Cardiac fibroblast (primary cell): Measurements from ENCODE around the gene HPCA.

Source experiments
- DNase-seq, 2 donors: peaks; one replicate each; pipeline versions ENCODE4 v3.0.0 to v3.0.0-alpha.2; 2010; ENCODE audit warnings: low read depth in 2 of 2
- H3K4me3 ChIP-seq, 2 donors: replicated peaks in 1 of 2; 1 replicate in 1 of 2; 2 replicates in 1 of 2; pipeline ENCODE4 v1.5.1; 2011; ENCODE audit warnings: low read depth in 2 of 2, low read length in 2 of 2, mild to moderate bottlenecking in 2 of 2, moderate library complexity in 1 of 2
- TF ChIP-seq, protein P1 (sequence below): IDR thresholded peaks from one replicate; pipeline ENCODE4 v1.5.1; 2011; ENCODE audit warnings: low read depth, mild to moderate bottlenecking, low read length, inconsistent platforms

HPCA gene

GRCh38 chr1:32917521-32917920, 31.2 kb downstream of the HPCA start:
- TF ChIP-seq, protein P1, sequence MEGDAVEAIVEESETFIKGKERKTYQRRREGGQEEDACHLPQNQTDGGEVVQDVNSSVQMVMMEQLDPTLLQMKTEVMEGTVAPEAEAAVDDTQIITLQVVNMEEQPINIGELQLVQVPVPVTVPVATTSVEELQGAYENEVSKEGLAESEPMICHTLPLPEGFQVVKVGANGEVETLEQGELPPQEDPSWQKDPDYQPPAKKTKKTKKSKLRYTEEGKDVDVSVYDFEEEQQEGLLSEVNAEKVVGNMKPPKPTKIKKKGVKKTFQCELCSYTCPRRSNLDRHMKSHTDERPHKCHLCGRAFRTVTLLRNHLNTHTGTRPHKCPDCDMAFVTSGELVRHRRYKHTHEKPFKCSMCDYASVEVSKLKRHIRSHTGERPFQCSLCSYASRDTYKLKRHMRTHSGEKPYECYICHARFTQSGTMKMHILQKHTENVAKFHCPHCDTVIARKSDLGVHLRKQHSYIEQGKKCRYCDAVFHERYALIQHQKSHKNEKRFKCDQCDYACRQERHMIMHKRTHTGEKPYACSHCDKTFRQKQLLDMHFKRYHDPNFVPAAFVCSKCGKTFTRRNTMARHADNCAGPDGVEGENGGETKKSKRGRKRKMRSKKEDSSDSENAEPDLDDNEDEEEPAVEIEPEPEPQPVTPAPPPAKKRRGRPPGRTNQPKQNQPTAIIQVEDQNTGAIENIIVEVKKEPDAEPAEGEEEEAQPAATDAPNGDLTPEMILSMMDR: no peak
- no peak overlapping the region for H3K4me3 ChIP-seq
- no peak for DNase-seq

DNA sequence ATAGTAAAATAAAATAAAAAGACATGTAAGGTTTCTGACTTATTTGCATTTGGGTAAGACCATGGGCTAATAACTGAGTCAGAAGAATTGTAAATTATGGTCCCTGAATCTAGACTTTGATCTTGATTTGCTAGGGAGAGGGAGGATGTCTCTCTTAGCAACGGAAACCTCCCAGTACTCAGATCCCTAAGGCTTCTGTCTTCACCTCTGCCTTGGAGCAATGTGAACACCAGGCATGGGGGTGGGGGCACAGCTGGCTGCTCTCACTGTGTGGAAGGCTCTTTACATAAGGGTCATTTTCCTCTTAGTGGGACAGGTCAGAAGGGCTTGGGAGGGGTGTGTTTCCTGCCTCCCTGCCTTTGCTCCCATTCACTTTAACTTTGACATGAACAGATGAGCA, 31.9 kb downstream of the HPCA start:
- H3K4me3 ChIP-seq: no peak overlapping the region
- DNase-seq: no peak
- TF ChIP-seq, protein P1: no peak

DNA sequence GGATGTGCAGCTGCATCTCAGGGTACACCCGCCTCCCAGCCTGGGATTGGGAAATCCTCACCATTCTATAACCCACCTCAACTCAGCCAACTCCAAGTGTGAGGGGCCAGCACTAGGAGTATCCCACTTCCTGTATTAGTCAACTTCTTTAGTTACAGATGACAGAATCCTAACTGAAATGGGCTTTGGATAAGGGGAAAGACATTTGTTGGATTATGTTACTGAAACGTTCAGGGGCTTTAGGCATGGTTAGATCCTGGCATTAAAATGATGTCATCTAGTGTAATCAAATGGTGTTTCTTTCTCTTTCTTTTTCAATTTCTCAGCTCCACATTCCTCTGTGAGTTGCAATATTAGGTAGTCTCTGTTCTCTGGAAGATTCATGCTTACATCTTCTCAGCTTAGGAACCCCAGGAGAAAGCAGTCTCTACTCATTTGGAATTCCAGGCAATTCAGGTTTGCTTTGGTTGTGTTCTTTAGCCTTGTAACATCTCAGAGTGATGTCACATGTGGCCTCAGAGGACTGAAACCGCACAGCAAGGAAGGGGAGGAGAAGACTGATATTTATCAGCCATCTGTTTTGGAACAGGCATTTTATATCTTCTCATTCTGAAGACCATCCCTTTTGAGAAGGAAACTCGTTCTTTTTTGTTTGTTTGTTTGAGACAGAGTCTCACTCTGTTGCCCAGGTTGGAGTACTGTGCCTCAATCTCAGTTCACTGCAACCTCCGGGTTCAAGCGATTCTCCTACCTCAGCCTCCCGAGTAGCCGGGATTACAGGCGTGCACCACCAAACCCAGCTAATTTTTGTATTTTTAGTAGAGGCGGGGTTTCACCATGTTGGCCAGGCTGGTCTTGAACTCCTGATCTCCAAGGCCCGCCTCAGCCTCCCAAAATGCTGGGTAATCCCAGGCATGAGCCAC, 33.8 kb downstream of the HPCA start:
- TF ChIP-seq, protein P1: no peak
- DNase-seq: peak; percentile 52 to 54
- no peak overlapping the region for H3K4me3 ChIP-seq

DNA sequence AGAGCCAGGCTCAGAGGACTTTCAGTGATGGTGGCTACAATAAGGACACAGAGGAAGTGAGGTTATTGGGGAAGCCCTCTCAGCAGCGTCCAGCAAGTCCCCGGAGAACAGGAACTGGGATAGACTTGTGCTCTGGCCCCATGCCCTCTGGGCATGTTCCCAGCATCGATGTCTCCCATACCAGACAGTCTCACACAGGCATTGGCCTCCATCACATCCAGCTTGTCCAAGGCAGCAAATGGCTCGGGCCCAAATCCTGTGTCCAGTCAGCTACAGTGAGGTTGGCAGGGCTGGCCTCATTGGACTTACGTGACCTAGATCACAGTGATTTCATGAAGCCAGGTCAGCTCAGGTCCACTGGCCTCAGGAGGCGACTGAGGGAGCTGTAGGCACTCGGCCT, 34.5 kb downstream of the HPCA start:
- TF ChIP-seq, protein P1: no peak
- DNase-seq: peak; percentile 28 to 38
- no peak overlapping the region for H3K4me3 ChIP-seq

- no peak for DNase-seq
- TF ChIP-seq, protein P1: no peak
Observed at GRCh38 chr1:32924881-32925344, 38.6 kb downstream of the HPCA start.

GRCh38 chr1:32925403-32926162, 39.3 kb downstream of the HPCA start:
- DNase-seq: peak in 1 of 2 donors; percentile 22
- TF ChIP-seq, protein P1: no peak
- no peak overlapping the region for H3K4me3 ChIP-seq

More at GRCh38 chr1:32924881-32925344, 38.6 kb downstream of the HPCA start:
- no peak overlapping the region for H3K4me3 ChIP-seq
